IPS DF 6.9 (cell line): ENCODE measurements around the gene EPG5.
A peak's percentile ranks its signal among the peaks of the same experiment; 100 is the strongest.

Experiments
- DNase-seq: peaks from one replicate; pipeline ENCODE4 v3.0.0-alpha.2; 2013; ENCODE audit warnings: low read depth, low spot score
- H3K27ac ChIP-seq: one replicate; pipeline ENCODE4 v1.5.1; 2013; ENCODE audit warnings: low read length, control low read depth
- H3K27me3 ChIP-seq: 2 replicates; pipeline ENCODE4 v1.6.1; 2013; ENCODE audit warnings: mild to moderate bottlenecking, low read length; ENCODE audit not compliant: control insufficient read depth, insufficient read depth
- H3K36me3 ChIP-seq: 2 replicates; pipeline ENCODE4 v1.6.1; 2013; ENCODE audit warnings: low read length; ENCODE audit not compliant: control insufficient read depth, insufficient read depth
- H3K4me1 ChIP-seq: 2 replicates; pipeline ENCODE4 v1.6.1; 2013; ENCODE audit warnings: low read length; ENCODE audit not compliant: control insufficient read depth, insufficient read depth
- H3K4me3 ChIP-seq: 2 replicates; pipeline ENCODE4 v1.5.1; 2013; ENCODE audit warnings: mild to moderate bottlenecking, low read length
- H3K9me3 ChIP-seq: 2 replicates; pipeline ENCODE4 v1.6.1; 2013; ENCODE audit warnings: low read length, inconsistent platforms; ENCODE audit not compliant: control insufficient read depth, insufficient read depth
- WGBS: extraction: QIAGEN DNeasy Blood & Tissue Kit; methylation state at CpG from one replicate; pipeline ENCODE4 v1.1.7; 2013; ENCODE audit warnings: mixed read lengths, missing lambda C conversion rate; ENCODE audit not compliant: insufficient read length, insufficient coverage; 5-methylcytosine and 5-hydroxymethylcytosine counted together

The EPG5 gene

DNA sequence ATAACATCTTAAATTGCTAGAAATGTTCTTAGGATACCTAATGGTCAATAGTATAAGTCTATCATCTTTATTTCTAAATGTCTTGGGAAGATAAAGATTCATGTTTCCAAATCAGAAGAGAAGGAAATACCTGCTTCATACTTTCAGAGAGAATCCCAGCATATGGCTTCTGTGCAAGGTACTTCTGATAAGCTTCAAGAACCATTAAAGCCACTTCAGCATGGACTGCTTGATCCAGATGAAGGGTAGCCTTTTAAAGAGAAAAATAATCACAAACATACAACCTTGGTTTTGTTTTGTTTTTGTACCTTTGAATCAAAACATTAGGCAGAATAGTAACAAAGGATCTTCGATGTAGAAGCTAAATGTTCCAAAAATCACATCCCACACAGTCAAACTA, 44.0 kb downstream of the EPG5 start:
- H3K4me1 ChIP-seq = no peaks in the 10 kb centered on the region
- H3K9me3 ChIP-seq = no peaks in the 10 kb centered on the region
- no peak overlapping the region for H3K27ac ChIP-seq
- no peaks in the 10 kb centered on the region for H3K27me3 ChIP-seq
- no peak overlapping the region for H3K4me3 ChIP-seq
- no CpG with 5 or more reads among the region's 1 CpG for WGBS
- DNase-seq = no peak
- H3K36me3 ChIP-seq = no peaks in the 10 kb centered on the region

DNA sequence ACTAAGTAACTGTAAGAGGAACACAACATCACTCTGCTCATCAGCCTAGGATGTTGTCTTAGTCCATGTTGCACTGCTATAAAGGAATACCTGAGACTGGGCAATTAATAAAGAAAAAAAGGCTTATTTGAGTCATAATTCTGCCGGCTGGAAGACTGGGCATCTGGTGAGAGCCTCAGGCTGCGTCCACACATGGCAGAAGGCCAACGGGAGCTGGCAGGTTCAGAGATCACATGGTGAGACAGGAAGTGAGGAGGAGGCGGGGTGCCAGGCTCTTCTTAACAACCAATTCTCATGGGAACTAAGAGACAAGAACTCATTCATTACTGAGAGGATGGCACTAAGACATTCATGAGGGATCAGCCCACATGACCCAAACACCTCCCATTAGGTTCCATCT, 46.8 kb downstream of the EPG5 start:
- Histone ChIP-seq H3K27ac (no peak overlapping the region), H3K4me3 (no peak overlapping the region), H3K36me3 (peaks cover 6% of the 10 kb centered on the region; the same call in 1 of the 2 replicates), H3K27me3 (no peaks in the 10 kb centered on the region), H3K4me1 (no peaks in the 10 kb centered on the region), H3K9me3 (no peaks in the 10 kb centered on the region)
- no CpG with 5 or more reads among the region's 4 CpGs for WGBS
- no peak for DNase-seq

DNA sequence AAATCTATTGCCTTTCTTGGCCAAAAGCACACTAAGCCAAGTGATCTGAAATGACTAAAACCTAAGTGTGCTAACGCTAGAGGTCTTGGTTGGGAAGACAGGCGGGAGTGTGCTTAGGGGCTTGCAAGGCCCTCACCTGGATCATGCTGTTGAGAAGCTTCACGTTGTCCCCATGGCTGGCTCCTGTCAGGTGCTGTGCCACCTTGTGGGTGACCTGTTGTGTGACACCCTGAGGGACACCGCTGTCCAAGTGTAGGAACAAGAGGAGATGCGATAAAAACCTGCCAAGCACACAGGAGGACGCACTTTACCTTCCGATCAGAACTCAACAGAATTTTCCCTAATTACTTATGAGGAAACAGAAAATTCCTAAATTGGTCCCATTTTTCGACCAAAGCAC, 50.8 kb downstream of the EPG5 start:
- peaks cover 12% of the 10 kb centered on the region; the same call in 1 of the 2 replicates for H3K36me3 ChIP-seq
- no peaks in the 10 kb centered on the region for H3K4me1 ChIP-seq
- no peaks in the 10 kb centered on the region for H3K27me3 ChIP-seq
- H3K27ac ChIP-seq = no peak overlapping the region
- no CpG with 5 or more reads among the region's 8 CpGs for WGBS
- no peak overlapping the region for H3K4me3 ChIP-seq
- H3K9me3 ChIP-seq = no peaks in the 10 kb centered on the region; the same call in 1 of the 2 replicates
- no peak for DNase-seq

DNA sequence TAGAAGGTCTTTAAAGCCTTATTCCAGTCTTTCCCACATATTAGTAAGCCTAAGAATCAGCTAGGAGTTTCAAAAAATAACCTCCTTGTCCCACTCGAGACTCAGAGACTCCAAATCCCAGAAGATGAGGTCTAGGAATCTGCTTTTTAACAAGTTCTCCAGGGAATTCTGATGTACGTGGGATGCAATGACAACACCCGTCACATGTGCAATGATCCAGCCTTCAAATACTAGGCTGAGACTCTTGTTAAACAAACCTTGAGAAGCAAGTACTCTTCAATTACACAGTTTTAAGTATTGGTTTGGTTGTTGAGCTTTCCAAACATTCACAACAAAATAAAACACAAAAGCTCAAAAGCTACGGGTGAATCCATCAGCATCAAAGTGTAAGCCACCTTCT, 53.9 kb downstream of the EPG5 start:
- H3K4me1 ChIP-seq = no peaks in the 10 kb centered on the region
- peaks cover 12% of the 10 kb centered on the region; the same call in 1 of the 2 replicates for H3K36me3 ChIP-seq
- H3K27ac ChIP-seq = no peak overlapping the region
- no peaks in the 10 kb centered on the region; the same call in 1 of the 2 replicates for H3K9me3 ChIP-seq
- no peak overlapping the region for H3K4me3 ChIP-seq
- no peaks in the 10 kb centered on the region for H3K27me3 ChIP-seq
- no CpG with 5 or more reads among the region's 4 CpGs for WGBS
- no peak for DNase-seq

DNA sequence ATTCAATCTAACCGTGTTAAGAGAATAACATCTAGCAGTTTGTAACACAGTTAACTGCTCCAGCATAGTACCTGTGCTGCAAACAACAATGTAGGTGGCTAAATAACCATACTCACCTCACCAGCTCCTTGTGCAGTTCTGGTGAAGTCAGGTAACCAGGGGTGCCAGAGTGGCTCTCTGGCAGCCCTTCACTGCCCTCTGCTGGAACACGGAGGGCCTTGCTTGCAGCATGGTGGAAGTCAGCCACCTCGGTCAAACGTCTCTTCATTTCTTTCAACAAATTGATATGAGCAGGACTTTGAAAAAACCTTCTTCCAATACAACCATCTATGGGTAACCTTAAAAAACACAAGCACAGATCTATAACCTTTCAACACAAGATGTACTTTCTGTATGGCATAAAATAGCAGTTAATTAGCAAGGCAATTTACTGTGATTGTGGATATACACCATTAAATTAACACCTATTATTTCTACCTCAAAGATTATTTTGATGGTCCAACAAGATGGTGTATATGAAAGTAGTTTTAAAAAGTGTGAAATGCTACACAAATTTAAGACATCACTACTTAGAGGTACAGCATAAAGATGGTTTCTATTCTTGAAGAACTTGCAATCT, 56.6 kb downstream of the EPG5 start:
- Histone ChIP-seq H3K4me3 (no peak overlapping the region), H3K27ac (no peak overlapping the region), H3K36me3 (peaks cover 6% of the 10 kb centered on the region; the same call in 1 of the 2 replicates), H3K4me1 (no peaks in the 10 kb centered on the region), H3K27me3 (no peaks in the 10 kb centered on the region), H3K9me3 (no peaks in the 10 kb centered on the region; the same call in 1 of the 2 replicates)
- peak; percentile 41 for DNase-seq
- WGBS = no CpG with 5 or more reads among the region's 4 CpGs

DNA sequence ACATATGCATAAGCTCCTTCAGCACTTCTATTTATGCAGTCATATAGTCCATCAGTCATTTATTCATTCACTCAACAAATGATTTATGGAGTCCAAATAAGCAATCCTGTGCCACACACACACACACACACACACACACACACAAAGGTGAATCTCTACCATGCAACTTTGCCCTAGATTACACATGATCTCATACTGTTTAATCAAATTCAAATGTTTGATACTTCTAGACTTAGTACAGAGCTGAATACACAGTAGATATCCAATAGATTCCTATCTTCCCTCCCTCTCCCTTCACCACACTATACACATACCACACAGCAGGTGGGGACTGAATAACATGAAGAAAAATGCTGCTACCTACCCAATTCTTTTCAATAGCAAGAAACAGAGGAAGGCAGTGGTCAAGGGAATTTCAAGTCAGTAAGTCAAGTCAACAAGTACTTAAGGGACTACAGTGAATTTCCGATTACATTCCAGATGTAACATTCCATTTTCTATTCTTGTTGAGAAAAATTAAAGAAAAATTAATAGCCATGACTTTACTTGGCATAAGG, 65.4 kb downstream of the EPG5 start:
- Histone ChIP-seq H3K27me3 (no peaks in the 10 kb centered on the region), H3K36me3 (peaks cover 7% of the 10 kb centered on the region; the same call in 1 of the 2 replicates), H3K9me3 (no peaks in the 10 kb centered on the region), H3K4me3 (no peak overlapping the region), H3K4me1 (no peaks in the 10 kb centered on the region), H3K27ac (no peak overlapping the region)
- WGBS = no CpG with 5 or more reads among the region's 1 CpG
- no peak for DNase-seq

DNA sequence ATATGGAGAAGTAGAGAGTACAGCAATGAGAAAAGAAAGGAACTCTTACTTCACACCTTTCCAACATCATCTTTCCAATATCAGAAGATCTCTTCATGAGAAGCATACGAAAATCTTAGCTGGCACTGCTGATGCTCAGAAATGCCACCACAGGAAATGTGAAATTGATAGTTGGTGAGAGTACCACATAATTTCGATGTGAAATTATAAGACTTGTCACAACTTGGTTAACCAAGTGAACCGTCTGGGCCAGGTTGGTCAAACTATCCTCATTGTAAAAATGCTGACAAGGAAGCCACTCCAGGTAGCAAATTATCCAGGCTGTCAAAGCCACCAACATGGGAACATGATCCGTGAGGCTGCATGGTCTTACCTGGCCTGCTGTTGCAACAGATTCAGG, 66.5 kb downstream of the EPG5 start:
- no peak overlapping the region for H3K27ac ChIP-seq
- DNase-seq = no peak
- H3K4me1 ChIP-seq = no peaks in the 10 kb centered on the region
- H3K4me3 ChIP-seq = no peak overlapping the region
- H3K27me3 ChIP-seq = no peaks in the 10 kb centered on the region
- WGBS = no CpG with 5 or more reads among the region's 4 CpGs
- peaks cover 7% of the 10 kb centered on the region; the same call in 1 of the 2 replicates for H3K36me3 ChIP-seq
- no peaks in the 10 kb centered on the region for H3K9me3 ChIP-seq

DNA sequence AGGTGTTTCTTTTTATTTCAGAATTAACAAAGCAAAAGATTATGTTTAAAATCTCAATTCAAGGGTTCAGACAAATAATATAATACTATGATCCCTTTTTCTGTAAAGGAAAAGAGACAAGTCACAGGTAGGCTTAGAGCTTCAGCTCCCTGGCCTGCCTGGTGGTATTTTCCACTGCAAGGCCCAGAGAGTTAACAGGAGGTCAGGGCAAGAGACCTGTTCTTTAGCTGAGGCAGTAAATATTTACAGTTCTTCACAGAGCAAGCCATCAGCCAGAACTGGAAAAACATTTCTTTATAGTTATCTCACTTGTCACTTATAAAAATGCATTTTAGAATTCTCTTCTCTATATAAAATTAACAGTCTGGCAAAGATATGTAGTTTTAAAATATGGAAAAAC, 70.1 kb downstream of the EPG5 start:
- Histone ChIP-seq H3K27ac (no peak overlapping the region), H3K36me3 (peaks cover 4% of the 10 kb centered on the region; the same call in 1 of the 2 replicates), H3K9me3 (no peaks in the 10 kb centered on the region), H3K27me3 (no peaks in the 10 kb centered on the region), H3K4me1 (no peaks in the 10 kb centered on the region), H3K4me3 (no peak overlapping the region)
- DNase-seq = no peak

DNA sequence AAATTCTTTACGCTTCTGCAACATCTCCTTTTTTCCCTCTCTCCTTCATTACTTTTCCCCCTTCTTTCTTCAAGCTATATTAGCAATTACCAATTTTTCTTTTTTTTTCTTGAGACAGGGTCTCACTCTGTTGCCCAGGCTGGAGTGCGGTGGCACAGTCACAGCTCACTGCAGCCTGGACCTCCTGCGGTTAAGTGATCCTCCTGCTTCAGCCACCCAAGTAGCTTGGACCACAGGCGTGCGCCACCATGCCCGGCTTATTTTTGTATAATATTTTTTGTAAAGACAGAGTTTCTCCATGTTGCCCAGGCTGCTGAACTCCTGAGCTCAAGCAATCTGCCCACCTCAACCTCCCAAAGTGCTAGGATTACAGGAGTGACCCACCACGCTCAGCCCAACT, 70.7 kb downstream of the EPG5 start:
- 100% methylated on average over 1 of the region's 7 CpGs for WGBS
- Histone ChIP-seq H3K4me3 (no peak overlapping the region), H3K27me3 (no peaks in the 10 kb centered on the region), H3K36me3 (peaks cover 4% of the 10 kb centered on the region; the same call in 1 of the 2 replicates), H3K4me1 (no peaks in the 10 kb centered on the region), H3K9me3 (no peaks in the 10 kb centered on the region), H3K27ac (no peak overlapping the region)
- DNase-seq = no peak

DNA sequence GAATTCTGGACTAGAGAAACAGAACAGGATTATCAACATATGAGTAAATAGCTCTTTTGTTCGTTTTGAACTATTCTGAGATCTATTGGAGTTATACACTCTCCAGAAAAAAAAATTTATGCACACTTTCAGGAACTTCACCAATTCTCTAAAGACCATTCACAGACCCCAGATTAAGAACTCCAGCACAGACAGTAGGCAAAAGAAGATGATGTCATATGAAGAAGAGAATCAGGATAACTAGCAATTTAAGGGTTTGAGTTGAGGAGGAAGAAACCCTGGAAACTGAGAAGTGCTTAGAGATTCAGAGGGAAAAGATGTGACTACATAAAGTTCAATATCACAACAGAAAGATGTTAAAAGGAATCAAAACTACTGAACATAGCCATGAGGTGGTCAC, 71.8 kb downstream of the EPG5 start:
- no peak for DNase-seq
- no peaks in the 10 kb centered on the region for H3K27me3 ChIP-seq
- no peaks in the 10 kb centered on the region for H3K9me3 ChIP-seq
- H3K4me1 ChIP-seq = no peaks in the 10 kb centered on the region
- H3K4me3 ChIP-seq = no peak overlapping the region
- H3K36me3 ChIP-seq = no peaks in the 10 kb centered on the region; the same call in 1 of the 2 replicates
- WGBS = no CpG with 5 or more reads among the region's 1 CpG
- H3K27ac ChIP-seq = no peak overlapping the region

DNA sequence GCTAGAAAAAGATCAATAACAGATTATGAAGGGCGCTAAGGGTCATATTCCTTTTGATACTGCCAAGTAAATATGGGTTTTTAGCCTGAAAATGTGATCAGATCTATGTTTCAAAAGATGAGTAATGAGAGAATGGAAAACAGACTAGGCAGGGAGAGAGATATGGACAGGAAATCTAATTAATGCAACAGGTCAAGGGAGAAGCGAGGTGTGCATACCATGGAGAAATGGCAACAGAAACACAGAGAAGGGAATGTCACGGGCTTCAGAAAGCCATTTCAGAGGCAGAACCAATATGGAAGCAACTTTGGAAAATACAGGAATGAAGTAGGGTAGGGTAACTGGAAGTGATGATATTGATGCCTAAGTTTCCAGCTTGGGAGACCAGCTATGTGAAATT, 72.3 kb downstream of the EPG5 start:
- no peak overlapping the region for H3K4me3 ChIP-seq
- no CpG with 5 or more reads among the region's 3 CpGs for WGBS
- DNase-seq = no peak

More for the DNA sequence above, 72.3 kb downstream of the EPG5 start:
- Histone ChIP-seq H3K36me3 (no peaks in the 10 kb centered on the region; the same call in 1 of the 2 replicates), H3K27me3 (no peaks in the 10 kb centered on the region), H3K9me3 (no peaks in the 10 kb centered on the region), H3K27ac (no peak overlapping the region), H3K4me1 (no peaks in the 10 kb centered on the region)
